ENCODE results near the gene ACSM4. TPM values are rescaled to one million over a fixed set of nuclear protein-coding genes. Genes with fewer than 3 reads are reported as not detected.

The ACSM4 gene
- total and polyA plus RNA-seq, 2 of the 13 experiments (the other 11 are each of a cell fraction or from before 2014, with no cell fraction given) = not detected

DNA sequence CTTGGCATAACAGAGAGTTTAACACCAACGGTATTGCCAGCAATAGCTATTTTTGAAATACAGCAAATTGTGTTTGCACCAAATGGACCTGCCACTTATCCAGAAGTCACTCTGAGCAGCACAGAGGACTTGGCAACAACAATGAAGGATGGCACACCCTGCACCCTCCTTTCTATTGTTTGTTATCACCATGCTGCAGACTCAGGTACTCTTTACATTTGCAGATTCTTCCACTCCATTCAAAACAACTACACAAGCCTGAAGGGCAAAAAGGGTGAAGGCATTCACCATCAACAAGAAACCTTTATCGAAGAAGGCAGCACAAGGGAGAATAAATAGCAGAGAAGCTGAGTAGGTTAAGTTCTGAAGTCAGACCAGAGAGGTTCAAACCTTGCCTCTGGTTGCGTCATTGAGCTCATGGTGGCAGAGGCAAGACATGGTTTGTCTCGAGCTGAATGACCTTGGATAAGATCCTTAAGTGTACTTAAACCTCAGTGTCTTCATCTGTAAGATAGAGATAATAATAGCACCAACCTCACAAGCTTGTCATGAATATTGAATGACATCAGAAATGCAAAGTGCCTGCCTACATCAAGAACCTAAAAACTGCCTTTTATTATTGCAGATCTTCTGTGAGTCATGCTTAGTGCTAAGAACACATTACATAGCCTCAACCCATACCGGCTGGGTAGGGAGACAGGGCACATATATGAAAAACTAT is 1.4 kb upstream of the ACSM4 start:
- no peak for DNase-seq (ENCODE audit: low spot score)
- Histone ChIP-seq H2AFZ (ENCODE audit: low read length) (no peak overlapping the region), H3K27me3 (ENCODE audit: control insufficient read depth in 1 of 2, insufficient read depth in 2 of 2, low read length in 2 of 2) (peaks cover 0 to 7% of the 10 kb centered on the region in 2 experiments; a peak in 1 of 5 replicates), H3K4me2 (ENCODE audit: low read depth, low read length) (no peak overlapping the region), H3K36me3 (replicated peaks in 1 of 2; ENCODE audit: control insufficient read depth in 1 of 2, insufficient read depth in 2 of 2, low read length in 2 of 2) (no peaks in the 10 kb centered on the region), H4K20me1 (ENCODE audit: insufficient read depth, low read length) (no peaks in the 10 kb centered on the region), H3K4me1 (ENCODE audit: insufficient read depth, low read length) (no peaks in the 10 kb centered on the region), H3K4me3 (replicated peaks in 1 of 3; ENCODE audit: insufficient read depth in 1 of 3, low read depth in 2 of 3, low read length in 3 of 3) (no peak overlapping the region), H3K27ac (ENCODE audit: extremely low read length, insufficient read depth, low read length) (no peak overlapping the region), H3K9me3 (ENCODE audit: low read length) (no peaks in the 10 kb centered on the region), H3K79me2 (ENCODE audit: insufficient read depth, low read length) (no peaks in the 10 kb centered on the region), H3K9ac (ENCODE audit: insufficient read depth, low read depth, low read length) (no peak overlapping the region)
- ChIA-PET POLR2A (no interaction called here), CTCF (ENCODE audit: low intra/inter-chr PET ratio, low total read pairs) (no interaction called here)
- no TSS peak for BruUV-seq (replicated peaks)
- WGBS (ENCODE audit: low lambda C conversion rate) = 21% methylated on average over 5 of the region's 5 CpGs
- FAIRE-seq = no peak
- no peak for ATAC-seq
- intact Hi-C loops (cut with micrococcal nuclease; ENCODE audit: unreplicated experiment) (no loop called here), in situ Hi-C loops (cut with HindIII; ENCODE audit: extremely low pct_ligation_motif_present, low pct_unique_long_range_greater_than_20kb) (no loop called here)
- no peak for TF ChIP-seq ZNF205 (CRISPR knock-in tag; IDR thresholded peaks at IDR 0.05)
- no peak for TF ChIP-seq ADNP (CRISPR knock-in tag; IDR thresholded peaks at IDR 0.05)
- TF ChIP-seq ZNF17 (CRISPR knock-in tag; IDR thresholded peaks at IDR 0.05) = no peak
- TF ChIP-seq ZBTB4 (CRISPR knock-in tag; IDR thresholded peaks at IDR 0.05; ENCODE audit: borderline replicate concordance) = no peak
- no peak for TF ChIP-seq ZBTB3 (CRISPR knock-in tag; IDR thresholded peaks at IDR 0.05; ENCODE audit: borderline replicate concordance, low read depth)
- TF ChIP-seq ZNF407 (CRISPR knock-in tag; IDR thresholded peaks at IDR 0.05; ENCODE audit: not compliant biosample characterization) = no peak
- no peak for TF ChIP-seq ZNF724P (CRISPR knock-in tag; IDR thresholded peaks at IDR 0.05; ENCODE audit: borderline replicate concordance)
- no peak for TF ChIP-seq HNRNPK (IDR thresholded peaks at IDR 0.05; ENCODE audit: low read depth, low read length, poor library complexity, severe bottlenecking)

All from HepG2 (cell line).